ENCODE measurements around the gene WNT8A.

GRCh38 chr5:138111937-138112336 is 28.1 kb downstream of the WNT8A start:
- TF ChIP-seq POLR2A (IDR thresholded peaks at IDR 0.05): no peak
- no peak for TF ChIP-seq CTCF (IDR thresholded peaks at IDR 0.05)
